Activated CD4-positive, alpha-beta T cell treated with anti-CD3 and anti-CD28 coated beads for 24 hours (primary cell): ENCODE measurements around the gene ING5.

Source experiments
- DNase-seq, 2 donors: peaks; one replicate each; pipeline ENCODE4 v3.0.0-alpha.2; 2020; ENCODE audit warnings: low read depth in 2 of 2

ING5 gene

DNA sequence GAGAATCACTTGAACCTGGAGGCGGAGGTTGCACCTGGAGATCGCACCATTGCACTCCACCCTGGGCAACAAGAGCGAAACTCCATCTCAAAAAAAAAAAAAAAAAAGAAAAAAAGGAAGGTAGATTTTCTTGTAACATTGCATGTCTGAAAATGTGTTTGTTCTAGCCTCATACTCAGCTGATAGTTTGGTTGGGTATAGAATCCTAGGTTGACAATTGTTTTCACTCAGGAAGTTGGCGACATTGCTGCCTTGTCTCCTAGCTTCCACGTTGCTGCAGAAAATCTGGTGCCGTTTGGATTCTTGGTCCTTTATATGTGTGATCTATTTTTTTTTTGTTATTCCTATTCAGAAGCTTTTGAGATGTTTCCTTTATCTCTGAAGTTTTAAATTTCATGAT lies 4.7 kb downstream of the ING5 start:
- DNase-seq, result no peak

DNA sequence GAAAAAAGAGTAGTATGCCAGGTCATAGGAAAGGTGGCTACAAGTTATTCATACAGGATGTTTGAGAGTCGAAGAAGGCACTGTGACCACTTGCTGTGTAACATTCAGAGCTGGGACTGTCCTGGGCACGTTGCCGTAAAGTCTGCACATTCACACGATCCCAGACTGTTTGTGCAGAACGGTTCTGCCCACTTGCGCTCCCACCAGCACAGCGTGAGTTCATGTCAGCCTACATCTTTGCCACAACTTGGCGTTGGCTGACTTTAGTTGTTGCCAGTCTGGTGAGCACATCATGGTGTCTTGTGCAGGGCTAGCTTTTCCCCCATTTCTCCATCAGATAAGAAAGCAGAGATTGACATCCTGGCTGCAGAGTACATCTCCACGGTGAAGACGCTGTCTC lies 7.0 kb downstream of the ING5 start:
- DNase-seq, result no peak

DNA sequence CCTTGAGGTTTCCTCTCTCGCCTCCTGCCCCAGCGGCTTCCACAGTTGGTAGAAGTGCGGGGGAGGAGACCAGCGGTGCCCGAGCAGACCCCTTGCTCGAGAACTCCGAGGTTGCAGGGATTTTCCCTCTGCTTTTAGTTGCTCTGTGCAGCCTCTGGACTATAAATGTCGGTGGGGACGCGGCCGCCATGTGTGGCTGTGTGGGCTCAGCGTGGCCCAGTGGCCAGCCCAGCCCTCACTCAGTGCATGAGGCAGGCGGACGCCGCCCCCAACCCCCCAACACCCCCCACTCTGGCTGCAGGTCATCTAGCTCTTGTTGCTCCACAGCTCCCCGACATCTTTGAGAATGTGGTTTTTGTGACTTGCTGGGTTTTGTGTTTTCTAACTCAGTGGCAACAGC lies 17.3 kb downstream of the ING5 start:
- DNase-seq, result no peak

DNA sequence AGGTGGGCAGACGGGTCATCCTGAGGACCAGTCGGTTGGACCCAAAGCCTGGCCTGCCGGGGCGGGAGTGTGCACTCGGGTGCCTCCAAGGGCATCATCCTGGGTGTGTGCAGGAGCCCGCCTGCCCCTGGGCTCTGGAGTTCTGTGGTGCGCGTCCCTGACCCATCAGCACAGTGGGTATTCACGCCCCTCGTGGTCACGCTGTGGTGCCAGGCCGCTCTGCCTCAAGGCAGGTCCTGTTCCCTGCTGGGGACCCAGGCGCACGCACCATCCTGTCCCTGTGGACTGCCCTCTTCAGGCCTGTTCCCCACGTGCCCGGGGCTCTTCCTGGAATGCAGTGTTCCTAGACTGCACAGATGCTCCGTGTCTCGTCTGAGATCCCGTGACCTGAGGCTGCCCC lies 18.3 kb downstream of the ING5 start:
- no peak for DNase-seq

DNA sequence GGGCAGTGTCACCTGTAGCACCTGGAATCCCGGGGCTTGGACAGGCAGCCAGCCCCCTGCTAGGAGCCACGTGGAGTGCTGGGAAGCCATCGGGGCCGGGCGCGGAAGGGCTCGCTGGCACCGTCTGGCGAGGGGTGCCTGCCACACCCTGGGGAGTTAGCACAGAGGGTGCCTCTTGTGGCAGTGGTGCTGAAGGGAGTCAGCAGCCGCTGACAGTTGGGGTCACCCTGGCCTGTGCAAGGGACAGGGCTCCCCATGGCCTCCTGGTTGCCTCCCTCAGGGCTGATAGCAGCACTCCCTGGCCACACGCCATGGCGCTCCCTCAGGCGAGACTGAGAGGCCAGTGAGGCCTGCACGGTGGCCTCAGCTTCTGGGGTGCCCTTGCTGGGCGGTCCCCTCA lies 18.7 kb downstream of the ING5 start:
- DNase-seq, result no peak

DNA sequence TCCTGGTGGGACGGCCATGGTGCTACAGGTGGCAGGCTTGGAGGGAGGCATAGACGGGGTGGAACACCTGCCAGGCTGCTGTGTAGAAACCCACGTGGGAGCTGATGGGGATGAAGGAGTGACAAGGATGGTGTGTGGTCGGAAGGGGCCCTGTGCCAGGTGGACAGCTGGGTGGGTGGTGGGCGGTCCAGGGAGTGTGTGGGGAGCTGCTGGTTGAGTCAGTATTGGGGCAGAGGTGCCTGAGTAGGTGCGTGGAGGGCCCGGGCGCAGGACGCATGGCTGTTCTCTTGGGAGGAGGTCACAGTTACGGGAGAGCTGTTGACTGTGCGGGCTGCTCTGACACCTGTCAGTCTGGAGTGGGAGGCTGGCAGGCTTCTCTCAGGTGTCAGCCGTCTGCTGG lies 20.0 kb downstream of the ING5 start:
- no peak for DNase-seq

DNA sequence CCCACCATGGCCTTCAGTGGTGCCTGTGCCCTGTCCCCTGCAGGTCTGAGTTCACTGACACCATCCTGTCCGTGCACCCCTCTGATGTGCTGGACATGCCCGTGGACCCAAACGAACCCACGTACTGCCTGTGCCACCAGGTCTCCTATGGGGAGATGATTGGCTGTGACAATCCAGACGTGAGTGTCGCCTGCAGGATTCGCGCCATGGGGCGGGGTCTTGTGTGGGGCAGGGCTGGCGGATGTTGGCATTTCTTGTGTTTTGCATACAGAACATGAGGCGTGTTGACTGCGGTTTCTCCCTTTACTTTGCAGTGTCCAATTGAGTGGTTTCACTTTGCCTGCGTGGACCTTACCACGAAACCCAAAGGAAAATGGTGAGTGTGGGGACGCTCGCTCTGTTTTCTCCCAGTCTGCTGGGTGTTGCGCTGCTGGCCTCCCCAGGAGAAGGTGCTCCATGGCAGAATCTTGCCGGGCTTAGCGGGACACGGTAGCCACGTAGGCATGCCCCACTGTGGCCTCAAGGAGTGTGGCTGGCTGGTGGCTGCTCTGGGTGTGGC lies 21.1 kb downstream of the ING5 start:
- DNase-seq, result no peak

DNA sequence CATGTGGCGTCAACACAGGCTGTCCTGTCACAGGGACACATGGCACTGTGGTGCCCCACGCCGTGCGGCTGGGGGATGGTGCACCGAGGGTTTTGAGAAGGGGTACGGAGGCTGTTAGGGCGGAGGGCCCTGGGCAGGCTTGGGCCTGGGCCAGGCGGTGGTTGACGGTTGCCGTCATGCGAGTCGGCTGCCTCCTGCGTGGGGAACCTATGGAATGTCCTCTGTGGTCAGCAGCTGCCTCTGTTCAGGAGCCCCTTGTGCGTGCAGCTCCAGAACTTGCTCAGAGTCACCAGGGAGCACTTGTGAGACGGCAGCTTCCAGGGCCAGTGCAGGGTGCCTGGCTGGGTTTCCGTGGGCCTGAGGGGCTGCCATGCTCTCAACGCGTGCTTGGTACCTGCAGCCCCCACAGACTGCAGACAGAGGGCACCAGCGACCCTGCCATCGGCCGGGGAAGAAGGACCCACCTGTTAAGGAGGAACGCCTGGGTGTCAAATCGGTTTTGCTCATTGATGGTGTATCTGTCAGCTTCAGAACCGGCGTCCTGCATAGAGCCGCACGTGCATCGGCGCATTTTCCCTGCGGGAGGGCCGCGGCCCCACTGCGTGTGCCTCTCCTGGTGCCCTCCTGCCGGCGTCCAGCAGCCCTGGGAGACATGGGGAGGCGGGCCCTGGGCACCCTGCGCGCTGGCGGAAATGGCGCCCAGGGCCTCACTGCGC lies 22.6 kb downstream of the ING5 start:
- DNase-seq, result no peak

DNA sequence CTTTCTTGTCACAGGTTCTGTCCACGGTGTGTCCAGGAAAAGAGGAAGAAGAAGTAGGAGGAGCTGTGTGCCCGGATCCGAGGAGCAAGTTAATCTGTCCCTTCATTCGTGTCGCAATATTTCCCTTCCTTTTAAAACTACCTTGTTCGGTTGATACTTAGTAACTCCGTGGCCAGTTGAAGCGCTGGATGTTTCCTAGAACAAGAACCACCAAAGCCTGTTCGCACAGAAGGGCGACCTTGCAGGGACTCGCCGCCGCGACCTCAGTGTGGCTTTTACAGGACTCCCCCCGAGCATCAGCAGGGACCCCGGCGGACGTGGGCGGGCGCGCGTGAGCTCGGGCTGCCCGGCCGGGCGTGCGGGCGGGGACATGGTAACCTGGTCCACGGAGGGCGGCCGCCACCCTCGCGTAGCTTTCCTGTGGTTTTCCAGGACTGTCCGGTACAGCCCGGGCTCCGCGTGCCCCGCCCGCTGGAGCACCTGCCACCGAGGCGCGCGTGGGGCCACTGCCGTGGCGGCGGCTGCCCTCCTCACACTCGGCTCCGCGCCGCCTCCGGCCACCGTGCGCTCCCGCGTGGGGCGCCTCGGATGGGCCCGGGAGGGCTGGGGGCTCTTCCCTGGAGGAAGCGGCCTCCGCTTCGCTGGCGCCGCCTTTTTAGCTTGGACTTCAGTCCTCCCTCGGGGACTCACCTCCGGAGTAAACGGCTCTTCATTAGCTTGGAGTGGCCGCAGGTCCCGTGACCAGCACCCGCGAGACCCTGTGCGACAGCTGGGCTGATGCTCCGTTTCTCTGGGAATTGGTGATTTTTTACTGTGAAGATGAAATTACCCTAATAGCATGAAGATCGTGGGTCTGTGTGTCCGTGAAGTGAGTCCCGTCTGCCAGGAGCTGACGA lies 23.4 kb downstream of the ING5 start:
- no peak for DNase-seq

DNA sequence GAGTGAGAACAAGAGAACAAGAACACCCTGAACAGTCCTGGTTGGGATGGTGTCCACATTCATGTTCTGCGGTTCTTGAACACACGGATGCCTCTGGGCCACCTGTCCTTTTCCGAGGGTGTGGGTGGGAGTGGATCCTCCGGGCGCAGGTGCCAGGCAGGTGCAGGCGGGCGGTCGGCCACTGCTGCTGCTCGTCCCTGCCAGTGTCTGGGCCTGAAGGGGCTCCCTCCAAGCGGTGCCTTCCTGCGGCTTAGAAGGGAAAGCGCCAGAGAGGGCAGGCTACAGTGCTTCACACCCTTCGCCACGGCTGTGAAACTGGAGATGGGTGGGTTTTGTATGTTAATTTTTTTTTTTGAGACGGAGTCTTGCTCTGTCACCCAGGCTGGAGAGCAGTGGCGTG lies 24.6 kb downstream of the ING5 start:
- DNase-seq, result no peak

DNA sequence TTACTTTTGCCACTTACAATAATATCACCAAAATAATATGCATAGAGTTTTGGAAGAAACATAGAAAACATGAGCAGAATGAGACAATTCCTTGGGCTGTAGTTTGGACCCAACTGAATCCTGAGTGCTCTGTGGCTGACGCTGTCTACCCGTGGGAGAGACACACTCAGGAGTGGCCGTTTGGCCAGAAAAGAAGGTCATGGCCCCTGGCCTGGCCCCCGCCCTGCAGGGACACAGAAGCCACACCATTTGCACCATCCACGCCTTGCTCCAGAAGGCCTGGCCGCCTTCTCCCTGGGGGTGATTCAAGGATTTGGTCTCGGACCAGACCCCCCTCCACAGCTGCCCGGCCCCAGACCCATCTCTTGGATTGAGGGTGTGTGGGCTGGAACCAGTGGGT lies 26.2 kb downstream of the ING5 start:
- DNase-seq, result no peak

DNA sequence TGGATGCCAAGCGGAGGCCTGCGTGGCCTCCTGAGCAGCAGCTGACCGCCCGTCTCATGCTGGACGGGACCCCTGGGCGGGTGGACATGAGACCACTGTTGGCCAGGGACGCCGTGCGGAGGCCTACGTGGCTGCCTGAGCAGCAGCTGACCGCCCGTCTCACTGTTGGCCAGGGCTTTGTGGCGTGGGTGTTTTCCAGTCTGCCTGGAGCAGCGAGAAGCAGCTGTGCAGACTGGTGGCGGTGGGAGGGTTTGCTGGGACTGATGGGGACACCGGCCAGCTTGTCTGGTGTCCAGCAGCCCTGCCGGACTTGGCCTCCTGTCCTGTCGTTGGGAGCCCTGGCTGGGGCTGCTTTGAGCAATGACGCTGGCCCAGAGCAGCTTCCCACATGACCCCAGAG lies 26.8 kb downstream of the ING5 start:
- DNase-seq, result no peak

DNA sequence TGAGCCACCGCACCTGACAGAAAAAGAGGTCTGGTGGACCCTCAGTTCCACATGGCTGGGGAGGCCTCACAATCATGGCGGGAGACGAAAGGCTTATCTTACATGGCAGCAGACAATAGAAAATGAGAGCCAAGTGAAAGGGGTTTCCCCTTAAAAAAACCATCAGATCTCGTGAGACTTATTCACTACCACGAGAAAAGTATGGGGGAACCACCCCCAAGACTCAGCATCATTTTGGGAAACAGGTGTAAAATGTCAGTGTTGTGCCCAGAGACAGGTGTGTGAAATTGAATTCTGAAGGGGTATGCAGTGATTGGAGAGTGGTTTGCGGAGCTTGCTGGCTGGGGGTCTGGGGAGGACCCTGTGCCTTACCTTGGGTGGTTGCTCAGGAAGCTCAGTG lies 28.0 kb downstream of the ING5 start:
- no peak for DNase-seq

DNA sequence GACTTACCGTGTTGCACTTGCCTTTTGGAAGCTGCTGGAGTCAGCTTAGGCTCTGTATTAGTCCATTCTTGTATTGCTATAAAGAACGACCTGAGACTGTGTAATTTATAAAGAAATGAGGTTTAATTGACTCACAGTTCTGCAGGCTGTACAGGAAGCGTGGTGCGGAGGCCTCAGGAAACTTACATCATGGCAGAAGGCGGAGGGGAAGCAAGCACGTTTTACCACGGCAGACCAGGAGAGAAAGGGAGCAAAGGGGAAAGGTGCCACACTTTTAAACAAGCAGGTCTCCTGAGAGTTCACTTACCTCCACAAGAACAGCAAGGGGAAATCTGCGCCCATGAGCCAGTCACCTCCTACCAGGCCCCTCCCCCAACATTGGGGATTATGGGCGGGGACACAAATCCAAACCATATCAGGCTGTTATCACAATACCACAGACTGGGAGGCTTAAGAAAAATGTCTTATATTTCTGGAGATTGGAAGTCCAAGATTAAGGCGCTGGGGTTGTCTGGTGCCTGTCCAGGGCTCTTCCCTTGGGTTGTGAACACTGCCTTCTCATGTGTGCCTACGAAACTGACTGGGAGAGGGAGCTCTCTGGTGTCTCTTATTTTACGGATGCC lies 28.9 kb downstream of the ING5 start:
- no peak for DNase-seq

DNA sequence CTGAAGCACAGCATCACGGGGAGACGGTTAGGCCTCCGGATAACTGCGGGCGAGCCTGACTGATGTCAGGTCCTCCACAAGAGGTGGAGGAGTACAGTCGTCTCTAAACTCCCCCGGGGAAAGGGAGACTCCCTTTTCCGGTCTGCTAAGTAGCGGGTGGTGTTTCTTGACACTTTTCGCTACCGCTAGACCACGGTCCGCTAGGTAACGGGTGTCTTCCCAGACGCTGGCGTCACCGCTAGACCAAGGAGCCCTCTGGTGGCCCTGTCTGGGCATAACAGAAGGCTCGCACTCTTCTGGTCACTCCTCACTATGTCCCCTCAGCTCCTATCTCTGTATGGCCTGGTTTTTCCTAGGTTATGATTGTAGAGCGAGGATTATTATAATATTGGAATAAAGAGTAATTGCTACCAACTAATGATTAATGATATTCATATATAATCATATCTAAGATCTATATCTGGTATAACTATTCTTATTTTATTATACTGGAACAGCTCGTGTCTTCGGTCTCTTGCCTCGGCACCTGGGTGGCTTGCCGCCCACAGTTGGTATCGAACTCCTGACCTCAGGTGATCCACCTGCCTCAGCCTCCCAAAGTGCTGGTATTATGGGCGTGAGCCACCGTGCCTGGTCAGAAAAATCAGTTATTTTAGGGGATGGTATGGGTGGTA lies 30.8 kb downstream of the ING5 start:
- peak in 1 of 2 donors; percentile 63 for DNase-seq

DNA sequence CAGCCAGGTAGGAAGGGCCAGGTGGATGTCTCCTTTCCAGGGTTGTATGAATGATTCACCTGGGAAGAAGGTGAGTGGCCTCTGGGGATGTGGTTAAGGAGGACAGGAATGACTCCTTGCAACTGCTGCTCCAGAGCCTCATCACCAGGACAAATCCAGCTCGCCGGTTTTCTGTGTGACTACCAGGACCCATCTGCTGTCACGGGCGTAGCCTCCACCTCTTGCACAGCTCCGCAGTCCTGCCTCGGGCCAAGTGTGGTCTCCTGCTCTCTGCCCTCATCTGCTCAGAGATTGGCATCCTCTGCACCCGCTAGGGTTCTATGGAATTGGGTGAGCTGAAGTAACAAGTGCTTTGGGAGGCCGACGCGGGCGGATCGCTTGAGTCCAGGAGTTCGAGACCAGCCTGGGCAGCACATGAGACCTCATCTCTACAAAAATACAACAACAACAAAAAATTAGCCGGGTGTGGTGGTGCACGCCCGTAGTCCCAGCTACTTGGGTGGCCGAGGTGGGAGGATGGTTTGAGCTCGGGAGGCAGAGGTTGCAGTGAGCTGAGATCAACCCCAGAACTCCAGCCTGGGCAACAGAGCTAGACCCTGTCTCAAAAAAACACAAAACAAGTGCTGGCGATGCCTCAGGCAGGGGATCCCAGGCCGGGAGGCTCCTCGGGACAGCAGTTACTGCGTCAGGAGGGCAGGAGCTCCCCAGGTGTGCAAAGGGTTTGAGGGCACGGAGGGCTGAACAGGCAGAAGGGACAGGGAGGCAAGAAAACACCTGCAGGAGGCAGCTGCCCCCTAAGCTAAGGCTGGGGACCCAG lies 31.8 kb downstream of the ING5 start:
- DNase-seq, result no peak

DNA sequence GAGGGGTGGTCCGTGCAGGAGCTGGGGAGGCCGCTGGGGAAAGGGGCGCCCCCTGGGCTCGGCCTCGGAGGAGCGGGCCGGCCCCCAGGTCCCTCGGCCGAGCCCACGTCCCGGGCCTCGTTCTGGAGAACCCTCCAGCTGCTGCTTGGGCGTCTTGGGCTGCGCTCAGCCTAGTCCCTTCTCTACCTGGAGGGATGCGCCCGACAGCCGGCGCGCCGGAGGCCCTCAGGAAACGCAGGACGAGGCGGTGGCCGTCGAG lies 32.3 kb downstream of the ING5 start:
- no peak for DNase-seq

DNA sequence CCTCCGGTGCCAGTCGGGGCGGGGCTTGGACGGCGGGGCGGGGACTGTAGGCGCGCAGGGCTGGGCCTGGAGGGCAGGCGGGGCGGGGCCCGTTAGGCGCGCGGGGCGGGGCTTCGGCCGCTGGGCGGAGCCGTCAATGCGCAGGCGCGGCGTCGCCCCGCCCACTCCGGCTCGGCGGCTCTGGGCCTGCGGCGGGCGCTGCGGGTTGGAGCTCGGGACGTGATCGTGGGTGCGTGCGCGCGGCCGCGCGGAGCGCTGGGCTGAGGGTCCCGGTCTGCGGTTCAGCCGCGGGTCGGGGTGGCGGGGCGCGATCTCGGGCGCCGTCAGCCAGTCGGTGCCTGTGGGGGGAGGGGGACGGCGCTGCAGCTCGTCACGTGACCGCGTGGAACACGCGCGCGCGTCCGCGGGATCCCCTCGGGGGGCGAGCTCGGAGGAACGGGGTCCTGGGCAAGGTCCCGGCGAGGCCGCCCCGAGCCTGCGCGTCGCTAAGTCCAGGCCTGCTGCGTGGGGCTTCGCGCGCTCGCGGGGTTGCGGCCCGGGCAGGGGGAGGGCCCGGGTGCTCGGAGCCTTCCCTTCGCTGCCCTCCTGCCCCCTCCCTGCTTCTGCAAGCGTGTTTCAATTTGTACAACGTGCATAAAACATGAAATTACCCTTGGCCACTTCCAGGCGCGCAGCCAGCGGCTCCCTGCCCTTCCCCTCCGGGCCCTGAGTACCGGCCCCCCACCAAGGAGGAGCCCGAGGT lies 32.8 kb downstream of the ING5 start, which contains the start of gene D2HGDH:
Gene D2HGDH, plus strand, starts transcription at position 164 of the 742 bp plus-strand sequence. CDS start 595 bp downstream, outside the sequence.
- peak; percentile 94 to 96 for DNase-seq

DNA sequence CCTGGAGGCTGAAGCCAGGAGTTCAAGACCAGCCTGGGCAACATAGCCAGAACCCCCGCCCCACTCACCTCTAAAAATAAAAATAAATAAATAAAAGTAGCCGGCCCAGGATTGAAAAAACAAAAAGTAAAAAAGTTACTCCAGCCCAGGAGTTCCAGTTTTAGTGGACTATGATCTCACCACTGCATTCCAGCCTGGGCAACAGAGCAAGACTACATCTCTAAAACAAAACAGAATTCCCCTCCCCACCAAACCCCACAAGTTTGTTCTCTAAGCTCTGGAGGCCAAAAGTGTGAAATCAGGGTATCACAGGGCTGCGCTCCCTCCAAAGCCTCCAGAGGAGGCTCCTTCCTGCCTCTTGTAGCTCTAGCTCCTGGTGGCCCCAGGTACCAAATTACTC lies 34.3 kb downstream of the ING5 start:
- DNase-seq, result no peak

DNA sequence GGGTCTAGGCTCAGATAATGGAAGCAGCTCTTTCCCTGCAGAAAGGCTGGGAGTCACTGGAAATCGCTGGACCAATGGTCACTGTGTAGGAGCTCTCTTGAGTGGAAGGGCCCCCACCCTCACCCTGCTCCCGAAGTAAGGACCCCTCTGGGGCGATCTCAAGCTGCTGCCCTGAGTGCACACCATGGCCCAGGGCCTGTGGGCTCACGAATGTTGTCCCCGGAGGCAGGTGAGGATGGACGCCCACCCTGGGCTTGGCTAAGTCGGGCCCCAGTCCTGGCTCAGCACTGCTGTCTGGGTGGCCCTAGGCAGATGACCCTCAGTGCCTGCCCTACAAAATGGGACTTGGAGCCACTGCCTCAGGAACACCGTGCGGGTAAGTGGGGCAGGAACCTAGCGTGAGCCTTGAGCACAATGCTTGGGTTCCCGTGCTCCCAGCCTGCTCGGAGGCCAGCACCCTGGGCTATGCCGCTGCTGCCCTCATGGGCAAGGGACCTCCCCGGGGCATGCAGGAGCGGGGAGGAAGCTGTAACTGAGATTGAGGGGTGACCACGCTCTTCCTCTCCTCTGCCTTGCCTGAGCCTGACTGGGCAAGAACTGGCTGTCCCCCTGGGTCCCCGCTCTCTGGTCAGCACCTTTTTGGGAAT lies 36.3 kb downstream of the ING5 start:
- DNase-seq, result no peak
